ENCODE data around the gene SGCA. TPM values are rescaled to one million over a fixed set of nuclear protein-coding genes. Genes with fewer than 3 reads are reported as not detected.
A peak's percentile ranks its signal among the peaks of the same experiment; 100 is the strongest.

SGCA gene
- total and polyA plus RNA-seq, 10 of the 15 experiments (the other 5 are each of a cell fraction or from before 2014, with no cell fraction given), result 0.13 to 2.2 (median 0.50) TPM; not detected in 2

DNA sequence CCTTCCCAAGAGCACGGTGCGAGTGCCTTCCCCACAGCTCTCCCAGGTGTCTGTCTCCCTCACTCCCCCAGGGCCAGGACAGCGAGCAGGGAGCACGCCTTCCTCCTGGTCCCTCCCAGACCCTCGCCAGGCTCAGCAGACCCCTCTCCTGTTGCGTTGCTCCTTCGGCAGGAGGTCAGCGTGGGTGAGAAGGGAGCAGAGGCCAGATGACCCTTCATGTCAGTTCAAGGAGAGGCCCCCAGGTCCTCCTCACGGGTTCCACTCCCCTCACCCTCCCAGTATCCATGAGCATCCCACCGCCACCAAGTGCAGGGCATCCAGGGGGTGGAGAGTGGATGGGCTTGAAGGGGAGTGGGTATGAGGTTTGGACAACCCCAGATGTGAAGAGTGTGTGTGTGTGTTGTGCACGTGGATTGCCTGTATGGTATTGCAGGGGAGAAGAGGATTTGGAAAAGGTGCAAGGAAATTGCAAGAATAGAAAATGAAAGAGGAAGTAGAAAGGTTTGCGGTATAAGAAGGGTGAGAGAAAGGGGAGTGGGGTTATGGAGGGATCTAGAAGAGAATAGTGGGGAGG lies 17.7 kb downstream of the SGCA start (continued):
- no peak for TF ChIP-seq BACH1 (IDR thresholded peaks at IDR 0.05; ENCODE audit: borderline replicate concordance)
- peak; percentile 91 for TF ChIP-seq NBN (IDR thresholded peaks at IDR 0.05)
- no peak for TF ChIP-seq MXI1 (IDR thresholded peaks at IDR 0.05; ENCODE audit: low read depth, low read length)
- TF ChIP-seq, protein P1, sequence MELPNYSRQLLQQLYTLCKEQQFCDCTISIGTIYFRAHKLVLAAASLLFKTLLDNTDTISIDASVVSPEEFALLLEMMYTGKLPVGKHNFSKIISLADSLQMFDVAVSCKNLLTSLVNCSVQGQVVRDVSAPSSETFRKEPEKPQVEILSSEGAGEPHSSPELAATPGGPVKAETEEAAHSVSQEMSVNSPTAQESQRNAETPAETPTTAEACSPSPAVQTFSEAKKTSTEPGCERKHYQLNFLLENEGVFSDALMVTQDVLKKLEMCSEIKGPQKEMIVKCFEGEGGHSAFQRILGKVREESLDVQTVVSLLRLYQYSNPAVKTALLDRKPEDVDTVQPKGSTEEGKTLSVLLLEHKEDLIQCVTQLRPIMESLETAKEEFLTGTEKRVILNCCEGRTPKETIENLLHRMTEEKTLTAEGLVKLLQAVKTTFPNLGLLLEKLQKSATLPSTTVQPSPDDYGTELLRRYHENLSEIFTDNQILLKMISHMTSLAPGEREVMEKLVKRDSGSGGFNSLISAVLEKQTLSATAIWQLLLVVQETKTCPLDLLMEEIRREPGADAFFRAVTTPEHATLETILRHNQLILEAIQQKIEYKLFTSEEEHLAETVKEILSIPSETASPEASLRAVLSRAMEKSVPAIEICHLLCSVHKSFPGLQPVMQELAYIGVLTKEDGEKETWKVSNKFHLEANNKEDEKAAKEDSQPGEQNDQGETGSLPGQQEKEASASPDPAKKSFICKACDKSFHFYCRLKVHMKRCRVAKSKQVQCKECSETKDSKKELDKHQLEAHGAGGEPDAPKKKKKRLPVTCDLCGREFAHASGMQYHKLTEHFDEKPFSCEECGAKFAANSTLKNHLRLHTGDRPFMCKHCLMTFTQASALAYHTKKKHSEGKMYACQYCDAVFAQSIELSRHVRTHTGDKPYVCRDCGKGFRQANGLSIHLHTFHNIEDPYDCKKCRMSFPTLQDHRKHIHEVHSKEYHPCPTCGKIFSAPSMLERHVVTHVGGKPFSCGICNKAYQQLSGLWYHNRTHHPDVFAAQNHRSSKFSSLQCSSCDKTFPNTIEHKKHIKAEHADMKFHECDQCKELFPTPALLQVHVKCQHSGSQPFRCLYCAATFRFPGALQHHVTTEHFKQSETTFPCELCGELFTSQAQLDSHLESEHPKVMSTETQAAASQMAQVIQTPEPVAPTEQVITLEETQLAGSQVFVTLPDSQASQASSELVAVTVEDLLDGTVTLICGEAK (IDR thresholded peaks at IDR 0.05; ENCODE audit: borderline replicate concordance), result no peak
- peak in 1 of 2 experiments; percentile 77; a peak in 2 of 4 replicates for TF ChIP-seq ETV6 (conservative IDR thresholded peaks at IDR 0.05 in 1 of 2, IDR thresholded peaks at IDR 0.05 in 1 of 2; ENCODE audit: borderline replicate concordance in 1 of 2, low read depth in 1 of 2)
- peak; percentile 39; the same call in 1 of the 2 replicates for TF ChIP-seq HDGF (IDR thresholded peaks at IDR 0.05)
- TF ChIP-seq GATAD2B (conservative IDR thresholded peaks at IDR 0.05; ENCODE audit: low read depth), result no peak
- TF ChIP-seq IKZF1 (conservative IDR thresholded peaks at IDR 0.05), result peak; percentile 95
- 0 out of 2 replicates have a peak, but pooled peaks have one; percentile 35 for TF ChIP-seq ATF7 (IDR thresholded peaks at IDR 0.05; ENCODE audit: low read depth)
- TF ChIP-seq MEF2B (IDR thresholded peaks at IDR 0.05; ENCODE audit: partially characterized antibody, poor library complexity, severe bottlenecking), result peak; percentile 74
- no peak for TF ChIP-seq SMAD1 (IDR thresholded peaks at IDR 0.05; ENCODE audit: low read depth, partially characterized antibody)
- no peak for TF ChIP-seq POLR2AphosphoS2 (IDR thresholded peaks at IDR 0.05; ENCODE audit: low read depth, low read length)
- TF ChIP-seq FOXM1 (IDR thresholded peaks at IDR 0.05; ENCODE audit: low read depth, low read length), result no peak
- TF ChIP-seq EGR1 (IDR thresholded peaks at IDR 0.05; ENCODE audit: borderline replicate concordance in 1 of 2, low read depth in 2 of 2, low read length in 2 of 2), result no peak
- TF ChIP-seq RCOR1 (conservative IDR thresholded peaks at IDR 0.05; ENCODE audit: low read depth, low read length), result no peak
- no peak for TF ChIP-seq RAD51 (IDR thresholded peaks at IDR 0.05)
- TF ChIP-seq RUNX3 (IDR thresholded peaks at IDR 0.05; ENCODE audit: low read length), result peak; percentile 84
- TF ChIP-seq CHD4 (IDR thresholded peaks at IDR 0.05), result no peak
- TF ChIP-seq, protein P2, sequence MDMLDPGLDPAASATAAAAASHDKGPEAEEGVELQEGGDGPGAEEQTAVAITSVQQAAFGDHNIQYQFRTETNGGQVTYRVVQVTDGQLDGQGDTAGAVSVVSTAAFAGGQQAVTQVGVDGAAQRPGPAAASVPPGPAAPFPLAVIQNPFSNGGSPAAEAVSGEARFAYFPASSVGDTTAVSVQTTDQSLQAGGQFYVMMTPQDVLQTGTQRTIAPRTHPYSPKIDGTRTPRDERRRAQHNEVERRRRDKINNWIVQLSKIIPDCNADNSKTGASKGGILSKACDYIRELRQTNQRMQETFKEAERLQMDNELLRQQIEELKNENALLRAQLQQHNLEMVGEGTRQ (IDR thresholded peaks at IDR 0.05; ENCODE audit: borderline replicate concordance, low read depth, low read length), result no peak
- no peak for TF ChIP-seq CHD1 (IDR thresholded peaks at IDR 0.05; ENCODE audit: low read depth, low read length)
- TF ChIP-seq RELA (IDR thresholded peaks at IDR 0.05; ENCODE audit: borderline replicate concordance, partially characterized antibody), result no peak
- TF ChIP-seq, protein P3, sequence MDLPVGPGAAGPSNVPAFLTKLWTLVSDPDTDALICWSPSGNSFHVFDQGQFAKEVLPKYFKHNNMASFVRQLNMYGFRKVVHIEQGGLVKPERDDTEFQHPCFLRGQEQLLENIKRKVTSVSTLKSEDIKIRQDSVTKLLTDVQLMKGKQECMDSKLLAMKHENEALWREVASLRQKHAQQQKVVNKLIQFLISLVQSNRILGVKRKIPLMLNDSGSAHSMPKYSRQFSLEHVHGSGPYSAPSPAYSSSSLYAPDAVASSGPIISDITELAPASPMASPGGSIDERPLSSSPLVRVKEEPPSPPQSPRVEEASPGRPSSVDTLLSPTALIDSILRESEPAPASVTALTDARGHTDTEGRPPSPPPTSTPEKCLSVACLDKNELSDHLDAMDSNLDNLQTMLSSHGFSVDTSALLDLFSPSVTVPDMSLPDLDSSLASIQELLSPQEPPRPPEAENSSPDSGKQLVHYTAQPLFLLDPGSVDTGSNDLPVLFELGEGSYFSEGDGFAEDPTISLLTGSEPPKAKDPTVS (IDR thresholded peaks at IDR 0.05; ENCODE audit: low read depth, low read length), result no peak
- no peak for TF ChIP-seq CBX5 (IDR thresholded peaks at IDR 0.05; ENCODE audit: low read depth)

Measured in GM12878 (cell line).